NCI-H2029 treated with DMSO at 0.1 percent for 48 hours (cell line): ENCODE data around the gene ERVK3-1.
"Not testable (repeated sequence)": the region's sequence is repeated elsewhere in the genome, so short reads cannot be mapped to it uniquely, and the experiment has no call there.

Source experiments
- DNase-seq: peaks from one replicate; lab custom pipeline; 2025; lab: John Stamatoyannopoulos, UW

Gene ERVK3-1

GRCh38 chr19:58305065-58305931 is at the start of gene ERVK3-1:
TSS of gene ERVK3-1 (plus strand) at chr19:58305377. CDS start at chr19:58312169, 6,792 bp downstream.
- DNase-seq, result peak; percentile 92

DNA sequence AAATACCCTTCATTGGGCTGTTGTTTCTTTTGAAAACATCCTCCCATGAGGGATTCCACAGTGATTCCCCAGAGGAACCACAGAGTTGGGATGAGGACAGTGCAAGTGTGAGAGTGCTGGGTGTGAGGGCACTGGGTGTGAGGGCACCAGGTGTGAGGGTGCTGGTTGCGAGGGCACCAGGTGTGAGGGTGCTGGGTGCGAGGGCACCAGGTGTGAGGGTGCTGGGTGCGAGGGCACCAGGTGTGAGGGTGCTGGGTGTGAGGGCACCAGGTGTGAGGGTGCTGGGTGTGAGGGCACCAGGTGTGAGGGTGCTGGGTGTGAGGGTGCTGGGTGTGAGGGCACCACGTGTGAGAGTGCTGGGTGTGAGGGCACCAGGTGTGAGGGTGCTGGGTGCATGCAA is 46.9 kb upstream of the ERVK3-1 start:
- not testable (repeated sequence) for DNase-seq

GRCh38 chr19:58261600-58261967 is 43.6 kb upstream of the ERVK3-1 start:
- no peak for DNase-seq

- DNase-seq, result no peak
Observed at GRCh38 chr19:58261968-58262921, 42.9 kb upstream of the ERVK3-1 start.

DNA sequence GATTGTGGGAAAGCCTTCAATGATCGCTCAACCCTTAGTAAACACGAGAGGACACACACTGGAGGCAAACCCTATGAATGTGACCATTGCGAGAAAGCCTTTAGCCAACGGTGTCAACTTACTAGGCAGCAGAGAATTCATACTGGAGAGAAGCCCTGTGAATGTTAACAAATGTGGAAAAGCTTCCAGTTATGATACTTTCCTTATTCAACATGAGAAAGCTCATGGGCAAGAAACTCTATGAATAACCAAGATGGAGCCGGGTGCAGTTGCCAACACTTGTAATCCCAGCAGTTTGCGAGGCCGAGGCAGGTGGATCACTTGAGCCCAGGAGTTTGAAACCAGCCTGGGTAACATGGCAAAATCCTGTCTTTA is 42.3 kb upstream of the ERVK3-1 start:
- no peak for DNase-seq

GRCh38 chr19:58265100-58265499 is 40.1 kb upstream of the ERVK3-1 start:
- DNase-seq, result no peak

GRCh38 chr19:58268344-58268743 is 36.8 kb upstream of the ERVK3-1 start:
- no peak for DNase-seq

DNA sequence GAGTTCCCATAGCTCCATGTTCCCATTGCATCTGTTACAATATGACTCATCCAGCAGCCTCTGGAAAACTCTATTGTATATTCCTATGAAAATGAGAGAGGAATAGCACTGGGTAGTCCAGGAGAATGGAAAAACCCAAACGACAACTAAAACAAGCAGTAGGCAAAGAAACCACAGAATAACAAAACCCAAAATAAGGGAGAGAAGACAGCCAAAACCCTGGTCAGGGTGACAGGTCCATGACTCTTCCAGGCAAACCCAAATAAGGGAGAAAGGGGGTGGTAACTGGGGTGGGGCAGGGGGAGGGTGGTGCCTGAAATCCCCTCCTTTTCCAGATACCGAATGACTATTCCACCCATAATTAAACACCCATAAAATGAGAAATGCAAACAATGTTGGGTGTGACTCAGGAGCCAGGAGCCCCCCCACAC is 30.4 kb upstream of the ERVK3-1 start:
- no peak for DNase-seq

DNA sequence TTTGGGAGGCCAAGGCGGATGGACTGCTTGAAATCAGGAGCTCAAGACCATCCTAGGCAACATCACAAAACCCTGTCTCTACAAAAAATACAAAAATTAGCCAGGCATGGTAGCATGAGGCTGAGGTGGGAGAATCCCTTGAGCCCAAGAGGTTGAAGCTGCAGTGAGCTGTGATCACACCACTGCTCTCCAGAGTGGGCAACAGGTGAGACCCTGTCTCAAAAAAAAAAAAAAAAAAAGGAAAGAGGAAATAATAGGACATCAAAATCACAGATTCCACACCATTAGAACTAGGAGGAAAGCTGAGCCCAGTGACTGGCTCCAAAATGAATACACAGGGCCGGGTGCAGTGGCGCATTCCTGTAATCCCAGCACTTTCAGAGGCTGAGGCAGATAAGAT is 29.6 kb upstream of the ERVK3-1 start:
- DNase-seq, result no peak

- no peak for DNase-seq
Observed at GRCh38 chr19:58277197-58277596, 28.0 kb upstream of the ERVK3-1 start.

- DNase-seq, result no peak
Observed at GRCh38 chr19:58277748-58278540, 27.2 kb upstream of the ERVK3-1 start.

DNA sequence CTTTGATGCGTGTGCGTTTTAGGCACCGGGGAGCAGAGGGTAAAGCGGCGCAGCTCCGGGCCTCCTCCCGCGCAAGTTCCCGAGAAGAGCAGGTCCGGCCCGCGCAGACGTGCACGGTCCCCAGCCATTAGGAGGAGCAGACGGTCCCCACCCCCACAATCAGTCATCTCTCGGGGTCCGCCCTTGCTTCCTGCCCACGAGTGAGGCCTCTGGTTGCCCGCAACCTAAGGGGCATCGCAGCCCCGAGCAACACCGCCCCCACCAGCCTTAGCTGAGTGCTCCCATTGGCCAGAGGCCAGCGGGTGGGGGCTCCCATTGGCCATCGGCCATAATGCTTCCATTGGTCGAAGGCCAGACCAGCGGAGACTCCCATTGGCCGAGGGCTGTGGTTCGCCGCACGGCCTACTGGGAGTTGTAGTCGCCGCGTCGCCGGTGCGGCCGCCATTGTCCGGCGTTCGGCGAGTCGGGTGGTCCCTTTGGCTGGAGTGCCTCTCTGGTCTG is 26.6 kb upstream of the ERVK3-1 start, which contains the start of gene ZNF8:
Gene ZNF8, plus strand, starts transcription at position 415 of the 501 bp plus-strand sequence. CDS start 127 bp downstream, outside the sequence.
- peak; percentile 81 for DNase-seq

DNA sequence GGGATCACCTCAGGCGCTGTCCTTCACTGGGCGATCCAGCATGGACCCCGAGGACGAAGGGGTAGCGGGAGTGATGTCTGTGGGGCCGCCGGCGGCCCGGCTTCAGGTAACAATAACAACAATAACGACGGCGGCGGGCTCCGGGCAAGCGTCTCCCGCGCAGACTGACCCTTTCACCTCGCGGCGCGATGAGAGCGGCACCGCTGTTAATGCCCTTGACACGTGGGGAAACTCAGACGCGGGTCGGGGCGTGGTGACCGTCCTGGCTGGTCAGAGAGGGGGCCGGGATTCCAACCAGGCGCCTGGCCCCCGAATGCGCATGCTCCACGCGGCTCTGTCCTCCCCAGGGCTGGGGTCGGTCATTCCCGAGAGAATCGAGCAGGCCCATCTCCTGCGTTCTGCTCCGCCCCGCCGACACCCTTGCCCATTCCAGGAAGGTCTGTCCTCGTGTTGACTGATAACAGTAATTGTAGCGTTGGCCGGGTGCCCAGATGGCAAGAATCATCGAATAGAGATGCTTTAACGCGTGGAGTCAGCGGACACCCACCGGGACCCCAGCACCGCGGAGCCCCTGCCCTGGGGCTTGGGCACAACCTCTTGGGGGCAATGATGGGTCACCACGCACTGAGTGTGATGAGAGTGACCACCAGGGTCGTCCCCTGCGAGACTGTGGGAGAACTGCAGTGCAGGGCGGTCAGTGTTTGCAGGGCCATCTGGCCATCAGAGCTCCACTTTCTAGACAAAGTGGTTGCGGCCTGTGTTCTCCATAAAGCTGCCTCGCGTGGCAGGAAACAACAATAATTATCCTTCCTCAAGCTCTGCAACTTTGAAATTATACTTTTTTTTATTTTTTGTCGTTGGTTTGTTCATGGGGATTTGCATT is 25.9 kb upstream of the ERVK3-1 start:
- peak; percentile 29 for DNase-seq

- DNase-seq, result no peak
Observed at GRCh38 chr19:58279925-58280316, 25.3 kb upstream of the ERVK3-1 start.

- no peak for DNase-seq
Observed at GRCh38 chr19:58284199-58284598, 21.0 kb upstream of the ERVK3-1 start.

DNA sequence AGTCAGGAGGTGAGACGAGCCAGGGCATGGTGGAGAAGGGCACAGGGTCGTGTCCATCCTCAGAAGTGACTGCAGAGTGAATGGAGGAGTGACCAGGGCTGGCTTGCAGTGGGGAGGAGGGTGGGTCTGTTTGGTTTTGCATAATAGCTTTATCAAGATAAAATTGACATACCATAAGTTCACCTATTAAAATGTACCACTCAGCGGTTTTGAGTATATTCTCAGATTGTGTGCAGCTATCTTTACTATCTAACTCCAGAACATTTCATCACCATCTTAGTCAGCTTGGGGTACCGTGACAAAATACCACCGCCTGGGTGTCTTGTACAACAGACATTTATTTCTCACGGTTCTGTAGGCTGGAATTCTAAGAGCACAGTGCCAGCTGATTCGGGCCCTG is 13.2 kb upstream of the ERVK3-1 start:
- no peak for DNase-seq

DNA sequence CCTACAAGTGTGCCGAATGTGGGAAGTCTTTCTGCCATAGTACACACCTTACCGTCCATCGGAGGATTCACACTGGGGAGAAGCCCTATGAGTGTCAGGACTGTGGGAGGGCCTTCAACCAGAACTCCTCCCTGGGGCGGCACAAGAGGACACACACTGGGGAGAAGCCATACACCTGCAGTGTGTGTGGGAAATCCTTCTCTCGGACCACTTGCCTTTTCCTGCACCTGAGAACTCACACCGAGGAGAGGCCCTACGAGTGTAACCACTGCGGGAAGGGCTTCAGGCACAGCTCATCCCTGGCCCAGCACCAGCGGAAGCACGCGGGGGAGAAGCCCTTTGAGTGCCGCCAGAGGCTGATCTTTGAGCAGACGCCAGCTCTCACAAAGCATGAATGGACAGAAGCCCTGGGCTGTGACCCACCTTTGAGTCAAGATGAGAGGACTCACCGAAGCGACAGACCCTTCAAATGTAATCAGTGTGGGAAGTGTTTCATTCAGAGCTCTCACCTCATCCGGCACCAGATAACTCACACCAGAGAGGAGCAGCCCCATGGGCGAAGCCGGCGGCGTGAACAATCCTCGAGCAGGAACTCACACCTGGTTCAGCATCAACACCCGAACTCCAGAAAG is 10.3 kb upstream of the ERVK3-1 start:
- no peak for DNase-seq

GRCh38 chr19:58296104-58296503 is 9.1 kb upstream of the ERVK3-1 start:
- DNase-seq, result no peak

GRCh38 chr19:58300620-58301019 is 4.6 kb upstream of the ERVK3-1 start:
- DNase-seq, result no peak

DNA sequence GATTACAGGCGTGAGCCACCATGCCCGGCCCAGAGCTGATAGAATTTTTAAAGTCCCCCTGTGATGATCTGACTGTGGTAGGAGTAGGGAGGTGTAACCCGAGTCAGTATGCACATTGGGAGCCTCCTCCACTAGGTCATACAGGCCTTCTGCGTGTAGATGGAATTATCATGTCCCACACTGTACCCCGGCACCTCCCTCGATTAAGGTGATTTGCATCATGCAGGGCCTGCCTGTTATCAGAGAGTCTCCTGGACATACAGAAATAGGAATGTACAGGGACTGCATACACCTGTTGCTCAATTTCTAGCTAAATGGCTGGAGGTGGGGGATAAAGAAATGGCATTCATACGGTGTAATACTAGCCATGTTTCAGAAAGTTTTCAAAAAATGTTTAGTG is 922 bp upstream of the ERVK3-1 start:
- DNase-seq, result no peak
